ENCODE results near the gene HS6ST1.
A peak's percentile ranks its signal among the peaks of the same experiment; 100 is the strongest.

DNA sequence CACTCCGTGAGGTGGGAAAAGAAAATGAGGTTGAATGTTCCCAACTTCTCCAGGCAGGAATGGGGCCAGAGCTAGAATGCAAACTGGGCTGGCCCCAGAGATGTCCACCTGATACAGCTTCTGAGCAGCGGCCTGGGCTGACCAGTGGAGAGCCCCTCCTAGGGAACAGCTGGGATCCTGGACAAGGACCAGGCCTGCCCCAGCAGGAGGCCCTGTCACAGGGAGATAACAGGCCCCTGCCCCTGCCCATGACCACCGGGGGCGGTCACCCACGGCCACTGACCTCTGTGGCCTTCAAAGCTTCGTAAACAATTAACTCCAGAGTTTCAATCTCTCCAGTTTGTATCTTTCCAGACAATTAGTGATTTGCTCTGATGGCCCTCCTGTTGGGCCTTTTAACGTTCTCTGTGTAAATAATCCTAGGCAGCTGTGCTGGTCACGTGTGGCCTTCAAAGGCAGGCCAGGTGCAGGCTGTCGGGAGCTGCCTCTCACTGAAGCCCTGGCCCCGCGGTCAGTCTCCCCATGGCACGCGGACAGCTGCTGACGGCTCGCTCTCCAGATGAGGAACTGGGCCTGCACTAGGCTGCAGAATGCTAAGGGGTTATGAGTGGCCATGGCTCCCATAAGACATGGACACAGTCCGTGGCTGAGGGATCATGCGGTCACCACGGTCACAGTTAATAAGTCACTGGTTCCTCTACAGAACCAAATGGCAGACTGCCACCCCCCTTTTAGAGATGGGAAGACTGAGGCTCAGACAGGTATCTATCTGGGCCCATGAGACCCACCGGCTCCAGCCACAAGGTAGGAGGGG is 9.2 kb downstream of the HS6ST1 start:
- no peak for TF ChIP-seq EP300 (IDR thresholded peaks at IDR 0.05)
- TF ChIP-seq POLR2AphosphoS5 (IDR thresholded peaks at IDR 0.05) = peak in 2 of 4 donors; percentile 49 to 51
